HK-2 (cell line): Measurements from ENCODE around the gene CMIP.

Experiments
- DNase-seq: peaks from one replicate; pipeline ENCODE4 v3.0.0-alpha.2; 2018; ENCODE audit not compliant: unreplicated experiment

Gene CMIP

GRCh38 chr16:81637336-81638235 is 193.0 kb downstream of the CMIP start:
- no peak for DNase-seq

- no peak for DNase-seq
These were observed 193.8 kb downstream of the CMIP start for GRCh38 chr16:81638286-81638945.

- DNase-seq, result no peak
These were observed 194.7 kb downstream of the CMIP start for GRCh38 chr16:81639348-81639747.

- no peak for DNase-seq
These were observed 195.5 kb downstream of the CMIP start for GRCh38 chr16:81639931-81640680.

- no peak for DNase-seq
These were observed 196.1 kb downstream of the CMIP start for GRCh38 chr16:81640681-81641070.

- DNase-seq, result no peak
These were observed 196.9 kb downstream of the CMIP start for GRCh38 chr16:81641395-81642106.

- DNase-seq, result no peak
These were observed 197.5 kb downstream of the CMIP start for GRCh38 chr16:81642107-81642436.

GRCh38 chr16:81642943-81643342 is 198.3 kb downstream of the CMIP start:
- no peak for DNase-seq

- peak; percentile 19 for DNase-seq
These were observed 200.7 kb downstream of the CMIP start for GRCh38 chr16:81645266-81645694.

- no peak for DNase-seq
These were observed 201.3 kb downstream of the CMIP start for GRCh38 chr16:81645925-81646324.

GRCh38 chr16:81646561-81646960 is 202.0 kb downstream of the CMIP start:
- DNase-seq, result no peak

- DNase-seq, result peak; percentile 64
These were observed 202.9 kb downstream of the CMIP start for GRCh38 chr16:81647527-81647926.

GRCh38 chr16:81649561-81650184 is 205.1 kb downstream of the CMIP start:
- DNase-seq, result no peak

- no peak for DNase-seq
These were observed 205.7 kb downstream of the CMIP start for GRCh38 chr16:81650281-81650680.

- no peak for DNase-seq
These were observed 206.5 kb downstream of the CMIP start for GRCh38 chr16:81650982-81651562.

- DNase-seq, result no peak
These were observed 207.4 kb downstream of the CMIP start for GRCh38 chr16:81651758-81652718.

GRCh38 chr16:81652798-81653505 is 208.3 kb downstream of the CMIP start:
- DNase-seq, result no peak

- DNase-seq, result no peak
These were observed 209.7 kb downstream of the CMIP start for GRCh38 chr16:81654346-81654745.

GRCh38 chr16:81655469-81656162 is 211.0 kb downstream of the CMIP start:
- no peak for DNase-seq
